Lower leg skin (tissue), 3 donors: ENCODE data around the gene ALX4.

Experiments
- CTCF ChIP-seq, 3 donors: fragments of 450-650 bp; IDR thresholded peaks; one replicate each; pipeline ENCODE4 v1.5.1; 2016; ENCODE audit warnings: antibody characterized with exemption in 3 of 3, mild to moderate bottlenecking in 3 of 3, moderate library complexity in 2 of 3
- POLR2A ChIP-seq, 2 donors: fragments of 450-650 bp; IDR thresholded peaks; one replicate each; pipeline ENCODE4 v1.6.1; 2016 to 2017; ENCODE audit warnings: antibody characterized with exemption in 2 of 2, mild to moderate bottlenecking in 1 of 2, moderate library complexity in 1 of 2

DNA sequence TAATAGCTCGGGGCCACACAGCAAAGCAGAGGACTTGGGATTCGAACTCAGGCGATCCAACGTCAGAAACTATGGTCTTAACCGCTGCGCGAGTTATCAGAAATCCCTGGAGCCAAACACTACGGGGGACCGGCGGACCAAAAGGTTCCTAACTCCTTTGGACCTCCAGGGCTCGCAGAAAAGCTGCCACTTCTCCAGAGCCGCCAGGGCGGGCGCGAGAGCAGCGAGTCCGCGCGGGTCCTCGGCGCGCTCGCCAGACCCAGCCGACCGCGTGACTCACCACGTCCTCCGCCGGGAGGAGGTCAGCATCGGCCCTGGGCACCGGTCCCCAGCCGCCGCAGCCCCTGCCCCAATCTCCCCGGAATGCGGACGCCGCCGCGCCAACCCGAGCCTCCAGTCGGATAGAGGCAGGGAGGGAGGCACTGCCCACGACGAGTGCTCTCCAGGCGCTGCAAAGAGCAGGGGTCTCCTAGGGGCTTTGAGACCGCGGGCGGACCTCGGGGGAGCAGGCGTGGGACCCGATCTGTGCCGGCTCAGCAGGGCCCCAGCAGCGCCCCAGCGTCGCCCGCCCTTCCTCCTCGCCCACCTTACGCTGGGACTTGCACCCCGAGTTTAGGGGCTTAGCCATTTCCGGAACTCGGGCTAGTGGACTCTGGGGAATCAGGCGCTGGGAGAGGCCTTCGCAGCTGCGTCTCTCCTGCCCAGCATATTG, 6.2 kb upstream of the ALX4 start:
- TF ChIP-seq CTCF (IDR thresholded peaks at IDR 0.05) (no peak), POLR2A (IDR thresholded peaks at IDR 0.05) (no peak)
